HepG2 (cell line): ENCODE data around the gene HYAL1.

ENCODE experiments used
- GABPA ChIP-seq, 2 experiments: IDR thresholded peaks; 2 replicates each; pipeline ENCODE4 v1.6.1; 2011 to 2016; ENCODE audit warnings: low read depth in 2 of 2, low read length in 1 of 2, missing biosample characterization in 1 of 2, missing genetic modification characterization in 1 of 2
- MEIS2 ChIP-seq: sonication (generic); formaldehyde crosslinking; IDR thresholded peaks from 2 replicates; pipeline ENCODE4 v1.9.0; 2021; ENCODE audit warnings: mild to moderate bottlenecking, missing genetic modification reagents
- SRY ChIP-seq: sonication (generic); formaldehyde crosslinking; IDR thresholded peaks from 2 replicates; pipeline ENCODE4 v1.8.0; 2022; ENCODE audit warnings: mild to moderate bottlenecking, missing genetic modification reagents

- TF ChIP-seq MEIS2 (CRISPR knock-in tag) (no peak), SRY (CRISPR knock-in tag) (no peak), GABPA (IDR thresholded peaks at IDR 0.05; ENCODE audit: low read depth, low read length) (no peak), GABPA (CRISPR knock-in tag; IDR thresholded peaks at IDR 0.05; ENCODE audit: low read depth) (no peak)
Observed at GRCh38 chr3:50270422-50271224, 32.8 kb downstream of the HYAL1 start.
